Subcutaneous abdominal adipose tissue (tissue), 5 donors: ENCODE measurements around the gene EPHA2.
"Not testable (repeated sequence)": the region's sequence is repeated elsewhere in the genome, so short reads cannot be mapped to it uniquely, and the experiment has no call there.

ENCODE experiments used
- H3K27ac ChIP-seq: one replicate; pipeline ENCODE4 v1.7.0; 2013; ENCODE audit warnings: low read depth, mild to moderate bottlenecking, inconsistent platforms, low read length, moderate library complexity
- H3K27me3 ChIP-seq, 5 donors: one replicate each; pipeline ENCODE4 v1.7.0; 2013; ENCODE audit warnings: low read length in 5 of 5, inconsistent platforms in 1 of 5; ENCODE audit not compliant: control insufficient read depth in 5 of 5, insufficient read depth in 4 of 5
- H3K36me3 ChIP-seq, 5 donors: one replicate each; pipeline ENCODE4 v1.7.0; 2013; ENCODE audit warnings: low read length in 5 of 5; ENCODE audit not compliant: control insufficient read depth in 5 of 5, insufficient read depth in 5 of 5
- H3K4me1 ChIP-seq, 5 donors: one replicate each; pipeline ENCODE4 v1.7.0; 2013; ENCODE audit warnings: low read length in 5 of 5, mild to moderate bottlenecking in 3 of 5, moderate library complexity in 1 of 5; ENCODE audit not compliant: control insufficient read depth in 5 of 5, insufficient read depth in 5 of 5
- H3K4me3 ChIP-seq, 5 donors: one replicate each; pipeline ENCODE4 v1.7.0; 2013; ENCODE audit warnings: low read length in 5 of 5, low read depth in 1 of 5
- H3K9ac ChIP-seq, 5 donors: one replicate each; pipeline ENCODE4 v1.7.0; 2013; ENCODE audit warnings: low read length in 5 of 5, mild to moderate bottlenecking in 4 of 5, moderate library complexity in 3 of 5
- H3K9me3 ChIP-seq, 5 donors: one replicate each; pipeline ENCODE4 v1.7.0; 2013; ENCODE audit warnings: low read length in 5 of 5; ENCODE audit not compliant: control insufficient read depth in 5 of 5
- donor health status: healthy.
- donor health status: healthy.
- donor health status: healthy.
- donor health status: healthy.
- donor health status: healthy.

Gene EPHA2

DNA sequence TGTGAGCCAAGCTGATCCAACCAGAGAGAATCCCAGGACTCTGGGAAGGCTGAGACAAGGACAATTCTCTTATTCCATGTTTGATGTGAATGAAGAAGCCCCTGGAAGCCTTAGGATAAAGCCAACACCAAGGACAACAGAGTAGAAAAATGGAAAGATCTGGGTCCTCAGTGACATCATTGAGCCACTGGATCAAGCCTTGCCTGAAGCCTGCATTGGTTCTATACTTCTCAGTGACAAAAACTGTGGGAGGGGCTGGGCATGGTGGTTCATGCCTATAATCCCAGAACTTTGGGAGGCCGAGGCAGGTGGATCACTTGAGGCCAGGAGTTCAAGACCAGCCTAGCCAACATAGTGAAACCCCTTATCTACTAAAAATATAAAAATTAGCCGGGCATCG is 41.0 kb upstream of the EPHA2 start:
- no peak overlapping the region for H3K27ac ChIP-seq

GRCh38 chr1:16196139-16196538 is 40.3 kb upstream of the EPHA2 start:
- not testable (repeated sequence) for H3K9ac ChIP-seq, H3K9me3 ChIP-seq, H3K27ac ChIP-seq, H3K4me3 ChIP-seq, H3K4me1 ChIP-seq, H3K27me3 ChIP-seq
- H3K36me3 ChIP-seq: peaks cover 0 to 13% (median 0%) of the 10 kb centered on the region in 5 donors

More for the DNA sequence above, 41.0 kb upstream of the EPHA2 start:
- no peaks in the 10 kb centered on the region for H3K9me3 ChIP-seq
- H3K4me3 ChIP-seq: no peak overlapping the region
- H3K36me3 ChIP-seq: peaks cover 0 to 20% (median 2%) of the 10 kb centered on the region in 5 donors
- H3K9ac ChIP-seq: no peak overlapping the region
- H3K4me1 ChIP-seq: no peaks in the 10 kb centered on the region
- no peaks in the 10 kb centered on the region for H3K27me3 ChIP-seq

DNA sequence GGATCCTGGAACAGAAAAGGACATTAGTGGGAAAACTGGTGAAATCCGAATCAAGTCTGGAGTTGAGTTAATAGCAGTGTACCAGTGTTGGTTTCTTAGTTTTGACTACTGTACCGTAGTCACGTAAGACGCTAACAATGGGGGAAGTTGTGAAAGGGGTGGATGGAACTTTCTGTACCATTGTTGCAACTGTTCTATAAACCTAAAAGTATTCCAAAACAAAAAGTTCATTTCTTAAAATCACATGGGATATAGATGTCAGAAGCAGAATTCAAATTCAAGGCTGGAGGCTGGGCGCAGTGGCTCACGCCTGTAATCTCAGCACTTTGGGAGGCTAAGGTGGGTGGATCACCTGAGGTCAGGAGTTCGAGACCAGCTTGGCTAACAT is 39.6 kb upstream of the EPHA2 start:
- Histone ChIP-seq H3K4me1 (peaks cover 0 to 5% (median 5%) of the 10 kb centered on the region in 5 donors), H3K36me3 (peaks cover 0 to 13% (median 0%) of the 10 kb centered on the region in 5 donors), H3K9ac (no peak overlapping the region), H3K9me3 (no peaks in the 10 kb centered on the region), H3K4me3 (no peak overlapping the region), H3K27ac (no peak overlapping the region), H3K27me3 (no peaks in the 10 kb centered on the region)

- Histone ChIP-seq H3K36me3 (no peaks in the 10 kb centered on the region), H3K27ac (no peak overlapping the region), H3K4me1 (peaks cover 4 to 24% (median 17%) of the 10 kb centered on the region in 5 donors), H3K4me3 (no peak overlapping the region), H3K9me3 (no peaks in the 10 kb centered on the region), H3K9ac (no peak overlapping the region), H3K27me3 (peaks cover 0 to 2% (median 0%) of the 10 kb centered on the region in 5 donors)
Observed at GRCh38 chr1:16191916-16192546, 36.2 kb upstream of the EPHA2 start.

DNA sequence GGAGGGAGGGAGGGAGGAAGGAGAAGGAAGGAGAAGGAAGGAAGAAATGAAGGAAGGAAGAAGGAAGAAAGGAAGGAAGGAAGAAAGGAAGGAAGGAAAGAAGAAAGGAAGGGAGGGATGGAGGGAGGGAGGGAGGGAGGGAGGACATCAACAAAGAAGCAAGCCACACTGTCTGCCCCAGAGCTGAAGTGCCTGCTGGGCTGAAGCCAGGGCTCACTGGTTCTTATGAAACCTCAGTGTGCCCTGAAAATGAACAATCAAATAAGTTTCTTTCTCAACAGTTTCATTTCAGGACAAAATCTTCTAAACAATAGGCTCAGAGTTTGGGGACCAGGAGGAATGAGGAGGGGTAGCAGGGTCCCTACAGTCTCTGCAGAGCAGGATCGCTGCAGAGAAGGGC is 35.4 kb upstream of the EPHA2 start:
- H3K27ac ChIP-seq: no peak overlapping the region
- peaks cover 0 to 2% (median 0%) of the 10 kb centered on the region in 5 donors for H3K27me3 ChIP-seq
- H3K4me1 ChIP-seq: peaks cover 4 to 24% (median 17%) of the 10 kb centered on the region in 5 donors
- H3K4me3 ChIP-seq: no peak overlapping the region
- H3K9ac ChIP-seq: no peak overlapping the region
- H3K36me3 ChIP-seq: no peaks in the 10 kb centered on the region
- H3K9me3 ChIP-seq: no peaks in the 10 kb centered on the region

DNA sequence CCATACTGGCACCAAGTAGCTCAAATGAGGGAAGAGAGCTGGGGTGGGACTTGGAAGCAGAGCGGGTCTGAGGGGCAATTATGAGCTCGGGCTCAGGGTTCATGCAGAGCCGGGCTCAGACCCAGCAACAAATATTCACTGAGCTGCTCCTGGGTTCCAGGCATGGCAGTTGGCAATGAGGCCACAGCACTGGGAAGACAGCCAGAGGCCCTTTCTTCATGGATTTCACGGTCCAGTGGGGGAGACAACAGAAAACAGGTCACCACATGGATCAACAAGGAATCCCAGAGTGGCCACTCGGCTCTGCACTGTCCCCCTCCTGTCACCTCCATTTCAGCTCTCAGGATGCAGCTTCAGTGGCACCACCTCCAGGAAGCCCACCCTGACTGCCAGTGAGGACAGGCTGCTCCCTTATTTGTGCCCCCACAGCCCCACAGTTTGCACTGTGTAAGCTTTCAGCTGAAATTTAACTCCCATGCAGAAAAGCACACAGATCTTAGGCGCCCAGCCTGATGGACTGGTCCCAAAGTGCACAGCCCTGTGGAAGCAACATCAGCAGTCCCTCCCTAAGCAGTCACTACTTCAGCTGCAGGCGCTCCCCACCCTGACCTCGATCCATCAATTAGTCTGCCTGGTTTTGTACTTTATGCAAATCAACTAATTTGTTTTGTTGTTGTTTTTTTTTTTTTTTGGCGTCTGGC is 34.2 kb upstream of the EPHA2 start:
- Histone ChIP-seq H3K27ac (no peak overlapping the region), H3K4me1 (peaks cover 4 to 24% (median 17%) of the 10 kb centered on the region in 5 donors), H3K27me3 (peaks cover 0 to 2% (median 0%) of the 10 kb centered on the region in 5 donors), H3K9ac (no peak overlapping the region), H3K9me3 (no peaks in the 10 kb centered on the region), H3K4me3 (no peak overlapping the region), H3K36me3 (no peaks in the 10 kb centered on the region)

GRCh38 chr1:16189003-16189402 is 33.1 kb upstream of the EPHA2 start:
- Histone ChIP-seq H3K9ac (no peak overlapping the region), H3K4me3 (no peak overlapping the region), H3K27ac (no peak overlapping the region), H3K9me3 (no peaks in the 10 kb centered on the region), H3K36me3 (no peaks in the 10 kb centered on the region), H3K4me1 (peaks cover 6 to 29% (median 17%) of the 10 kb centered on the region in 5 donors), H3K27me3 (peaks cover 0 to 2% (median 0%) of the 10 kb centered on the region in 5 donors)

DNA sequence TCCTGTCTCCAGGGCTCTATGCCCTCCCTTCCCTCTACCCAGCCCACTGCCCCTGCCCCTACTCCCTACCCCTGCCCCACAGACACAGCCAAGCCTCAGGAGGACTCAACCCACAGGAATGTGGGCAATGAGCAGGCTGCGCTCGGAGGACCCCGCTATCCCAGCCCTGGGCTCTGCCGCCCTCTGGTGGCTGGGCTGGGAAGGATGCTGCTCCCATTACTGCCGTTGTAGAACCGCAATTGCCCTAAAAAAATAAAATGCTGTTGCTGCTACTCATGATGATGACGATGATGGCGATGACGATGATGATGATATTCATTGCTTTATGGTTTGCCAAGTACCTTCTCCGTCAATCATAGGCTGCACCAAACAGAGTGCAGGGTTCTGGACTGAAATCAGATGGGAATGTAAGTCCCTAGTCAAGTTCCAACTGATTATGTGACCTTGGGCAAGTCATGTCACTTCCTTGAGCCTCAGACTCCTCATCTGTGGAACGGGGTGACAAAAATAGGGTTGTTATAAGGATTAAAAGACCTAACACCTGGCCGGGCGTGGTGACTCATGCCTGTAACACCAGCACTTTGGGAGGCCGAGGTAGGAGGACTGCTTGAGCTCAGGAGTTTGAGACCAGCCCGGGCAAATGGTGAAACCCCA is 32.0 kb upstream of the EPHA2 start:
- no peak overlapping the region for H3K9ac ChIP-seq
- no peaks in the 10 kb centered on the region for H3K36me3 ChIP-seq
- H3K27me3 ChIP-seq: peaks cover 0 to 2% (median 0%) of the 10 kb centered on the region in 5 donors
- peaks cover 6 to 38% (median 26%) of the 10 kb centered on the region in 5 donors for H3K4me1 ChIP-seq
- no peak overlapping the region for H3K4me3 ChIP-seq
- no peak overlapping the region for H3K27ac ChIP-seq
- no peaks in the 10 kb centered on the region for H3K9me3 ChIP-seq

GRCh38 chr1:16186655-16187235 is 30.9 kb upstream of the EPHA2 start:
- H3K9me3 ChIP-seq: no peaks in the 10 kb centered on the region
- no peak overlapping the region for H3K27ac ChIP-seq
- H3K9ac ChIP-seq: no peak overlapping the region
- no peak overlapping the region for H3K4me3 ChIP-seq
- H3K36me3 ChIP-seq: no peaks in the 10 kb centered on the region
- peaks cover 11 to 48% (median 36%) of the 10 kb centered on the region in 5 donors for H3K4me1 ChIP-seq
- peaks cover 0 to 2% (median 0%) of the 10 kb centered on the region in 5 donors for H3K27me3 ChIP-seq
